K562 (cell line): ENCODE measurements around the gene FBLN7.

Experiments
- BCLAF1 ChIP-seq, 2 experiments: fragments of 450-650 bp in 1 of 2; IDR thresholded peaks; 2 replicates each; pipeline ENCODE4 v1.6.1; 2011 to 2017; ENCODE audit warnings: low read depth in 2 of 2, antibody characterized with exemption in 1 of 2, borderline replicate concordance in 1 of 2, low read length in 1 of 2, mild to moderate bottlenecking in 1 of 2, mixed read lengths in 1 of 2; ENCODE audit not compliant: control insufficient read depth in 1 of 2
- CBX5 ChIP-seq: IDR thresholded peaks from 2 replicates; pipeline ENCODE4 v1.6.1; 2014; ENCODE audit warnings: low read depth, borderline replicate concordance
- CXXC5 ChIP-seq: fragments of 250-450 bp; sonication (Bioruptor Pico); IDR thresholded peaks from 2 replicates; pipeline ENCODE4 v1.8.0; 2022; ENCODE audit warnings: inconsistent platforms, mild to moderate bottlenecking, moderate library complexity
- NBN ChIP-seq: fragments of 450-650 bp; IDR thresholded peaks from 2 replicates; pipeline ENCODE4 v1.6.1; 2016; ENCODE audit warnings: low read depth, mild to moderate bottlenecking
- POLR2A ChIP-seq: fragments of 450-650 bp; conservative IDR thresholded peaks from 2 replicates; pipeline ENCODE4 v1.6.1; 2016
- POLR2G ChIP-seq: fragments of 200-400 bp; formaldehyde crosslinking; IDR thresholded peaks from 2 replicates; pipeline ENCODE4 v1.6.1; 2017; ENCODE audit warnings: low read depth, mild to moderate bottlenecking, antibody characterized with exemption, low read length, moderate library complexity
- TEAD1 ChIP-seq, 2 experiments: fragments of 450-650 bp in 1 of 2; sonication (generic) in 1 of 2; formaldehyde crosslinking; IDR thresholded peaks; 2 replicates each; pipeline versions ENCODE4 v1.4.0 to v1.8.0; 2020 to 2022; ENCODE audit warnings: mild to moderate bottlenecking in 2 of 2, missing genetic modification reagents in 1 of 2
- ZBTB43 ChIP-seq: sonication (generic); formaldehyde crosslinking; IDR thresholded peaks from 2 replicates; pipeline ENCODE4 v1.8.0; 2023; ENCODE audit warnings: mild to moderate bottlenecking, missing genetic modification reagents
- ZNF354B ChIP-seq: fragments of 250-450 bp; sonication (Bioruptor Pico); IDR thresholded peaks from 2 replicates; pipeline ENCODE4 v1.4.0; 2020
- ZNF512 ChIP-seq: IDR thresholded peaks from 2 replicates; pipeline ENCODE4 v1.6.1; 2016; ENCODE audit warnings: missing genetic modification characterization, missing compliant biosample characterization
- TF ChIP-seq, protein P1 (sequence below), 3 experiments: IDR thresholded peaks in 2 of 3; conservative IDR thresholded peaks in 1 of 3; 2 replicates each; pipeline ENCODE4 v1.5.1; 2011 to 2012; ENCODE audit warnings: low read length in 3 of 3, mild to moderate bottlenecking in 3 of 3, control low read depth in 2 of 3, improper control_type of control experiment in 1 of 3, inconsistent platforms in 1 of 3, low read depth in 1 of 3, mixed read lengths in 1 of 3, moderate library complexity in 1 of 3; ENCODE audit not compliant: insufficient read depth in 2 of 3
- TF ChIP-seq, protein P2 (sequence below): fragments of 250-450 bp; sonication (Bioruptor Pico); IDR thresholded peaks from 2 replicates; pipeline ENCODE4 v1.5.0; 2022; ENCODE audit warnings: mild to moderate bottlenecking
- TF ChIP-seq, protein P3 (sequence below): sonication (generic); formaldehyde crosslinking; IDR thresholded peaks from 2 replicates; pipeline ENCODE4 v1.8.1; 2022; ENCODE audit warnings: missing genetic modification reagents

DNA sequence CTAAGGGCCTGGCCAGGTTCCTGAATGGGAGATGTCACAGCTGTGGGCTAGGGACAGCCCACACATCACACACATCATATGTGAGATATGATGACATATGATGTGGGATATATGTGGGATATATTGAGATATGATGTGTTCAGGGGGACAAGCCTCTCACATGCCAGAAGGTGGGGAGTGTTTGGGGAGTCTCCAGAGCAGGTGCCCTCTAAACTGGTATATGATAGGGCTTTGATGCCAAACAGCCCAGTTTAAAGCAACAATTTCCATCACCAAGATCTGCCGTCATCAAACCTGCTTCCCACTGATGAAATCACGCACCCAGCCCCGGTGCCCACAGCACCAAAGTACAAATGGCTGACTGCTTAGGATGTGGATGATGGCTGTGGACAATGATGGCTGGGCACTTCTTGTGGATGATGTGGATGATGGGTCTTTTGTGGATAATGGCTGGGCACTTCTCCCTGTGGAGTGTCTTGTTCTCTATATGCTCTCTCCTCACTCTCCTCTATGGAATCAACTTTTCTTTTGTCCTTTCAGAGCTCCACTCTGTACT is 50.9 kb downstream of the FBLN7 start:
- no peak for TF ChIP-seq CBX5
- TF ChIP-seq, protein P1, sequence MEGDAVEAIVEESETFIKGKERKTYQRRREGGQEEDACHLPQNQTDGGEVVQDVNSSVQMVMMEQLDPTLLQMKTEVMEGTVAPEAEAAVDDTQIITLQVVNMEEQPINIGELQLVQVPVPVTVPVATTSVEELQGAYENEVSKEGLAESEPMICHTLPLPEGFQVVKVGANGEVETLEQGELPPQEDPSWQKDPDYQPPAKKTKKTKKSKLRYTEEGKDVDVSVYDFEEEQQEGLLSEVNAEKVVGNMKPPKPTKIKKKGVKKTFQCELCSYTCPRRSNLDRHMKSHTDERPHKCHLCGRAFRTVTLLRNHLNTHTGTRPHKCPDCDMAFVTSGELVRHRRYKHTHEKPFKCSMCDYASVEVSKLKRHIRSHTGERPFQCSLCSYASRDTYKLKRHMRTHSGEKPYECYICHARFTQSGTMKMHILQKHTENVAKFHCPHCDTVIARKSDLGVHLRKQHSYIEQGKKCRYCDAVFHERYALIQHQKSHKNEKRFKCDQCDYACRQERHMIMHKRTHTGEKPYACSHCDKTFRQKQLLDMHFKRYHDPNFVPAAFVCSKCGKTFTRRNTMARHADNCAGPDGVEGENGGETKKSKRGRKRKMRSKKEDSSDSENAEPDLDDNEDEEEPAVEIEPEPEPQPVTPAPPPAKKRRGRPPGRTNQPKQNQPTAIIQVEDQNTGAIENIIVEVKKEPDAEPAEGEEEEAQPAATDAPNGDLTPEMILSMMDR (IDR thresholded peaks at IDR 0.05 in 2 of 3, conservative IDR thresholded peaks at IDR 0.05 in 1 of 3; ENCODE audit: insufficient read depth in 2 of 3, low read depth in 1 of 3, low read length in 3 of 3) = no peak
- TF ChIP-seq NBN = no peak
- no peak for TF ChIP-seq TEAD1 (CRISPR knock-in tag; IDR thresholded peaks at IDR 0.05)
- no peak for TF ChIP-seq ZNF354B
- no peak for TF ChIP-seq ZNF512 (tag)
- TF ChIP-seq ZBTB43 (CRISPR knock-in tag) = no peak
- TF ChIP-seq, protein P2, sequence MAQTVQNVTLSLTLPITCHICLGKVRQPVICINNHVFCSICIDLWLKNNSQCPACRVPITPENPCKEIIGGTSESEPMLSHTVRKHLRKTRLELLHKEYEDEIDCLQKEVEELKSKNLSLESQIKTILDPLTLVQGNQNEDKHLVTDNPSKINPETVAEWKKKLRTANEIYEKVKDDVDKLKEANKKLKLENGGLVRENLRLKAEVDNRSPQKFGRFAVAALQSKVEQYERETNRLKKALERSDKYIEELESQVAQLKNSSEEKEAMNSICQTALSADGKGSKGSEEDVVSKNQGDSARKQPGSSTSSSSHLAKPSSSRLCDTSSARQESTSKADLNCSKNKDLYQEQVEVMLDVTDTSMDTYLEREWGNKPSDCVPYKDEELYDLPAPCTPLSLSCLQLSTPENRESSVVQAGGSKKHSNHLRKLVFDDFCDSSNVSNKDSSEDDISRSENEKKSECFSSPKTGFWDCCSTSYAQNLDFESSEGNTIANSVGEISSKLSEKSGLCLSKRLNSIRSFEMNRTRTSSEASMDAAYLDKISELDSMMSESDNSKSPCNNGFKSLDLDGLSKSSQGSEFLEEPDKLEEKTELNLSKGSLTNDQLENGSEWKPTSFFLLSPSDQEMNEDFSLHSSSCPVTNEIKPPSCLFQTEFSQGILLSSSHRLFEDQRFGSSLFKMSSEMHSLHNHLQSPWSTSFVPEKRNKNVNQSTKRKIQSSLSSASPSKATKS = no peak
- no peak for TF ChIP-seq BCLAF1 (IDR thresholded peaks at IDR 0.05; ENCODE audit: borderline replicate concordance in 1 of 2, control insufficient read depth in 1 of 2, low read depth in 2 of 2, low read length in 1 of 2)
- TF ChIP-seq POLR2A = no peak
- no peak for TF ChIP-seq CXXC5 (CRISPR knock-in tag)
- TF ChIP-seq, protein P3, sequence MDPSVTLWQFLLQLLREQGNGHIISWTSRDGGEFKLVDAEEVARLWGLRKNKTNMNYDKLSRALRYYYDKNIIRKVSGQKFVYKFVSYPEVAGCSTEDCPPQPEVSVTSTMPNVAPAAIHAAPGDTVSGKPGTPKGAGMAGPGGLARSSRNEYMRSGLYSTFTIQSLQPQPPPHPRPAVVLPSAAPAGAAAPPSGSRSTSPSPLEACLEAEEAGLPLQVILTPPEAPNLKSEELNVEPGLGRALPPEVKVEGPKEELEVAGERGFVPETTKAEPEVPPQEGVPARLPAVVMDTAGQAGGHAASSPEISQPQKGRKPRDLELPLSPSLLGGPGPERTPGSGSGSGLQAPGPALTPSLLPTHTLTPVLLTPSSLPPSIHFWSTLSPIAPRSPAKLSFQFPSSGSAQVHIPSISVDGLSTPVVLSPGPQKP (CRISPR knock-in tag) = no peak
- TF ChIP-seq POLR2G = no peak
